ENCODE measurements around the gene IL20.

DNA sequence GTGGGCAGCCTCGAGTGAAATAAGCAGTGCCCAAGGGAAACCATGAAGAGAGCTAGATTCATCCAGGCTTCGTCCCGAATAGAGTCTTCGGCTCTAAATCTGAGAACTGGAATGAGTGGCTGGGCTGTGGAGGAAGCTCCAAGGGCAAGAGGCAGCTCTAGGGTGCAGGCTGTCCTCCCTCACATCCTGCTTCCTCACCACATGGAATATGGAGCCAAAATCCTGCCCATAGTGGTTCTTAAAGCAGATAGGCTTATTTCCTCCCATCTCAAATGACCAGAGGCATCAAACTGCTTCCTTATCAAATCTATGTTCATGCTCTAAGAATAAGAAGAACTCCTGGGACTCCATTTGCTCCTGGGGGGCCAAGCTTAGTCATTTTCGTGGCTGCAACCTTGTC lies 34.3 kb downstream of the IL20 start:
- TF ChIP-seq CTCF (IDR thresholded peaks at IDR 0.05) (no peak), POLR2A (IDR thresholded peaks at IDR 0.05) (no peak), POLR2AphosphoS5 (IDR thresholded peaks at IDR 0.05) (no peak), EP300 (IDR thresholded peaks at IDR 0.05) (no peak)
